OCI-LY7 (cell line): Measurements from ENCODE around the gene SHROOM3. TPM values are rescaled to one million over a fixed set of nuclear protein-coding genes. Genes with fewer than 3 reads are reported as not detected.

ENCODE experiments used
- BruUV-seq: library from RNA; stranded (reverse); fragments of 400-500 nt; replicated peaks from 2 replicates; lab custom pipeline; 2021; lab: Mats Ljungman, UMichigan
- CTCF ChIA-PET: fragments of 300-600 bp; sonication (Branson Sonifier 250); formaldehyde crosslinking; loops from one replicate; lab custom pipeline; 2022; ENCODE audit warnings: antibody characterized with exemption; ENCODE audit not compliant: unreplicated experiment; lab: Charles Lee
- POLR2A ChIA-PET: fragments of 300-600 bp; sonication (Branson Sonifier 250); formaldehyde crosslinking; loops from one replicate; lab custom pipeline; 2022; ENCODE audit warnings: antibody characterized with exemption; lab: Charles Lee
- DNase-seq: peaks from one replicate; pipeline ENCODE4 v3.0.0-alpha.2; 2015; ENCODE audit warnings: low spot score
- H2AFZ ChIP-seq: fragments of 200-600 bp; sonication (generic), shearing (Covaris generic); 2 replicates; pipeline ENCODE4 v1.6.1; 2014; ENCODE audit warnings: mild to moderate bottlenecking, antibody characterized with exemption, low read length, moderate library complexity
- H3K27ac ChIP-seq: fragments of 200-600 bp; sonication (generic); 2 replicates; pipeline ENCODE4 v1.5.1; 2014; ENCODE audit warnings: mixed run types, low read depth, mild to moderate bottlenecking, moderate library complexity, low read length, inconsistent platforms; ENCODE audit not compliant: poor library complexity, severe bottlenecking
- H3K36me3 ChIP-seq: fragments of 200-600 bp; sonication (generic); 2 replicates; pipeline ENCODE4 v1.6.1; 2014; ENCODE audit warnings: mild to moderate bottlenecking, antibody characterized with exemption, low read length, moderate library complexity, mixed read lengths; ENCODE audit not compliant: insufficient read depth
- H3K4me1 ChIP-seq: fragments of 200-600 bp; sonication (generic); 2 replicates; pipeline ENCODE4 v1.5.1; 2014; ENCODE audit warnings: mild to moderate bottlenecking, low read length; ENCODE audit not compliant: insufficient read depth, poor library complexity, severe bottlenecking
- H3K4me2 ChIP-seq: fragments of 200-600 bp; sonication (generic); 2 replicates; pipeline ENCODE4 v1.6.1; 2014; ENCODE audit warnings: mild to moderate bottlenecking, low read length
- H3K4me3 ChIP-seq: fragments of 200-600 bp; sonication (generic); 2 replicates; pipeline ENCODE4 v1.5.1; 2014; ENCODE audit warnings: mild to moderate bottlenecking, low read depth, low read length; ENCODE audit not compliant: poor library complexity, severe bottlenecking
- H3K79me2 ChIP-seq: fragments of 200-600 bp; sonication (generic); 2 replicates; pipeline ENCODE4 v1.6.1; 2016; ENCODE audit warnings: low read depth, mild to moderate bottlenecking, low read length, moderate library complexity, mixed read lengths; ENCODE audit not compliant: insufficient read depth
- H3K9me2 ChIP-seq: fragments of 200-600 bp; sonication (generic); 2 replicates; pipeline ENCODE4 v1.6.1; 2016; ENCODE audit warnings: mild to moderate bottlenecking, low read length, mixed read lengths; ENCODE audit not compliant: insufficient read depth
- H3K9me3 ChIP-seq: fragments of 200-600 bp; sonication (generic); 2 replicates; pipeline ENCODE4 v1.6.1; 2014; ENCODE audit warnings: mild to moderate bottlenecking, mixed run types, low read length, mixed read lengths
- H4K20me1 ChIP-seq: fragments of 200-600 bp; sonication (generic); 2 replicates; pipeline ENCODE4 v1.6.1; 2014; ENCODE audit warnings: mild to moderate bottlenecking, antibody characterized with exemption, low read length, moderate library complexity, mixed read lengths; ENCODE audit not compliant: insufficient read depth
- EZH2phosphoT487 ChIP-seq: fragments of 200-600 bp; sonication (generic); IDR thresholded peaks from 2 replicates; pipeline ENCODE4 v1.6.1; 2018; ENCODE audit warnings: low read depth, borderline replicate concordance, mild to moderate bottlenecking, mixed run types, antibody characterized with exemption, low read length, moderate library complexity, mixed read lengths
- intact Hi-C: fragments of 100-400 bp; cut with micrococcal nuclease; formaldehyde crosslinking; loops from one replicate; pipeline ENCODE4 v1.10.0; 2022; ENCODE audit not compliant: unreplicated experiment
- total RNA-seq, 2 experiments: library from RNA; depleted of rRNA in 1 of 2; stranded (reverse); fragments of >200 nt in 1 of 2; shearing (Covaris generic) in 1 of 2; gene quantifications; 2 replicates each; pipeline ENCODE4 v1.2.3, GENCODE V29; 2014 to 2022
- TF ChIP-seq, protein P1 (sequence below): fragments of 200-600 bp; sonication (generic); conservative IDR thresholded peaks from 2 replicates; pipeline ENCODE4 v1.5.1; 2014; ENCODE audit warnings: mild to moderate bottlenecking, antibody characterized with exemption, low read length, moderate library complexity, mixed read lengths

The SHROOM3 gene
- total RNA-seq, 2 experiments from 2014 or later, result not detected

DNA sequence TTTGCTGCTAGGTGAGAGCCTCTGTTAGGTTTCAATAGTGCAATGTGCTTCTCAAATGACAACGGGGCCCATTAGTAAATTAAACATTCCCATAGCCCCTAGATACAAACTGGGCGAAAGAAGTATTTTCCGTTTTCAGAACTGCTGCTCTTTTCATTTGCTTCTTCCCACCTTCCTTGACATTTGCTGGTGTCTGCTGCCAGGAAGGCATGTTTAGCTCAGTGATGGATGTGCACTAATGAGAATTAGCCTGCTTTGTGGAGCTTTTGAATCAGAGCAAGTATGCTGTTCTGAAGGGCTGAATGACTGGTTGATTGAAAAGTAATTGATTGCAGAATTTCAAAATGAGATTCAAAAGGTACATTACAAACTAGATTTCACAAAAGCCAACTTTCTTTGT is 57.0 kb downstream of the SHROOM3 start:
- BruUV-seq, result no TSS peak
- Histone ChIP-seq H3K79me2 (no peaks in the 10 kb centered on the region), H3K36me3 (no peaks in the 10 kb centered on the region), H2AFZ (no peak overlapping the region), H3K27ac (no peak overlapping the region), H3K9me3 (no peaks in the 10 kb centered on the region), H3K4me3 (no peak overlapping the region), H3K9me2 (no peaks in the 10 kb centered on the region), H3K4me1 (no peaks in the 10 kb centered on the region), H4K20me1 (no peaks in the 10 kb centered on the region), H3K4me2 (no peak overlapping the region)
- DNase-seq, result no peak
- intact Hi-C loops, result no loop called here
- no peak for TF ChIP-seq EZH2phosphoT487
- TF ChIP-seq, protein P1, sequence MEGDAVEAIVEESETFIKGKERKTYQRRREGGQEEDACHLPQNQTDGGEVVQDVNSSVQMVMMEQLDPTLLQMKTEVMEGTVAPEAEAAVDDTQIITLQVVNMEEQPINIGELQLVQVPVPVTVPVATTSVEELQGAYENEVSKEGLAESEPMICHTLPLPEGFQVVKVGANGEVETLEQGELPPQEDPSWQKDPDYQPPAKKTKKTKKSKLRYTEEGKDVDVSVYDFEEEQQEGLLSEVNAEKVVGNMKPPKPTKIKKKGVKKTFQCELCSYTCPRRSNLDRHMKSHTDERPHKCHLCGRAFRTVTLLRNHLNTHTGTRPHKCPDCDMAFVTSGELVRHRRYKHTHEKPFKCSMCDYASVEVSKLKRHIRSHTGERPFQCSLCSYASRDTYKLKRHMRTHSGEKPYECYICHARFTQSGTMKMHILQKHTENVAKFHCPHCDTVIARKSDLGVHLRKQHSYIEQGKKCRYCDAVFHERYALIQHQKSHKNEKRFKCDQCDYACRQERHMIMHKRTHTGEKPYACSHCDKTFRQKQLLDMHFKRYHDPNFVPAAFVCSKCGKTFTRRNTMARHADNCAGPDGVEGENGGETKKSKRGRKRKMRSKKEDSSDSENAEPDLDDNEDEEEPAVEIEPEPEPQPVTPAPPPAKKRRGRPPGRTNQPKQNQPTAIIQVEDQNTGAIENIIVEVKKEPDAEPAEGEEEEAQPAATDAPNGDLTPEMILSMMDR, result no peak
- ChIA-PET CTCF (no interaction called here), POLR2A (no interaction called here)

DNA sequence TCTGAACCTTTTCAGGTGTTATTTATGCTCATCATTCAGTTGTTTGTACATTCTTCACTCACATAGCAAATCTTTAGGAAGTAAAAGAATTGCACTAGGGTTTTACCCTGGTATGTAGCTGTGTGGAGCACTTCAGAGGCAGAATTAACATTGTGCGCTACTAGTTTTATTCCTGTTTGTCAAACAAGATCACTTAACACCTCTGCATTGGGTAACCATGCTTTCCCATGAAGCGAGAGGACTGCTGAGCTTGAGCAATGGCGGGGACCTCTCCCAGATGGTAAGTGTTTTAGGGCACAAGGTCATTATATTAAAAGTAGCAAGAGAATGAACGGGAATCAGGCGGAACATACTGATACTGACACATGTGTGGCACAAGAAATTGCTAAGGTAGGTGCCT is 59.2 kb downstream of the SHROOM3 start:
- CTCF ChIA-PET, result no interaction called here
- no TSS peak for BruUV-seq
- intact Hi-C loops, result no loop called here

DNA sequence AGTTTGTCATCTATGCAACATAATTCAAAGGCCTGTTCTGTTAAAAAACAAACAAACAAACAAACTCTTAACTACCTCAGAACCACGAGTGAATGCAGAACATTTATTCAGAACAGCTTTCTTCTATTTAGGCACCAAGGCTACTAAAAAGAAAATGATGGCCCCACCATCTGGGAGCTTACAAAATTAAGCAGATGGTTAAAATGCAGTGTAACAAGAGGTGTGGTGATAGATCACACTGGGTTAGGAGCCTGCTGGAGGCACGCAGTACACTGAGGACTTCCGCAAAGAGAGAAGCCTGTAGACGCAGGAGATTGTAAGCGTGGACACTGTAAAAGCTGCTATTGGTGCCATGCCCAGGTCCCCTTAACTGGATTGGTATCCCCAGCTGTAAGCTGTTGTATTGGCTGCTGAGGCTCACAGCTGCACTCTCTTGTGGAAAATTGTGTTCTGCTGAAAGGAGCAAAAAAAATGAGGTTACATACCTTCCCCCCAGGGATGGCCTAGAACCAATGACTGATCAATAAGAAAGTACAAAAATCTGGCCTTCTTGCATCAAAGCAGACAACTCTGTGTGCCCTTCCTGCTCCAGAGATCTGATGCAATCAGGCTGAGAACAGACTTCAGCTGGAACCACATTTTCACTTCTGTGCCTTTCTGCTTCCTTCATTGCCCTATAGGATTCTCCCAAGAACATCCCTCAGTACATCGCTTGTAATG is 60.0 kb downstream of the SHROOM3 start:
- no peaks in the 10 kb centered on the region for H3K4me1 ChIP-seq
- TF ChIP-seq, protein P1, result no peak
- no peak for TF ChIP-seq EZH2phosphoT487
- H2AFZ ChIP-seq, result no peak overlapping the region
- POLR2A ChIA-PET, result no interaction called here
- no peak overlapping the region for H3K27ac ChIP-seq
- no peaks in the 10 kb centered on the region for H3K9me3 ChIP-seq
- no peaks in the 10 kb centered on the region for H3K9me2 ChIP-seq
- DNase-seq, result no peak
- H3K4me3 ChIP-seq, result no peak overlapping the region
- CTCF ChIA-PET, result no interaction called here
- H3K79me2 ChIP-seq, result no peaks in the 10 kb centered on the region
- no peaks in the 10 kb centered on the region for H4K20me1 ChIP-seq
- no peak overlapping the region for H3K4me2 ChIP-seq
- H3K36me3 ChIP-seq, result no peaks in the 10 kb centered on the region
- BruUV-seq, result no TSS peak
- intact Hi-C loops, result no loop called here

More for the DNA sequence above, 59.2 kb downstream of the SHROOM3 start:
- H3K4me3 ChIP-seq, result no peak overlapping the region
- no peak overlapping the region for H2AFZ ChIP-seq
- no peaks in the 10 kb centered on the region for H3K9me3 ChIP-seq
- POLR2A ChIA-PET, result no interaction called here
- no peaks in the 10 kb centered on the region for H3K9me2 ChIP-seq
- TF ChIP-seq EZH2phosphoT487, result no peak
- TF ChIP-seq, protein P1, result no peak
- no peaks in the 10 kb centered on the region for H3K36me3 ChIP-seq
- no peak for DNase-seq
- no peak overlapping the region for H3K27ac ChIP-seq
- no peaks in the 10 kb centered on the region for H3K4me1 ChIP-seq
- no peaks in the 10 kb centered on the region for H4K20me1 ChIP-seq
- no peak overlapping the region for H3K4me2 ChIP-seq
- H3K79me2 ChIP-seq, result no peaks in the 10 kb centered on the region
